Ishikawa (cell line): ENCODE results near the gene SOX1.

Experiments used
- CEBPB ChIP-seq: IDR thresholded peaks from 2 replicates; pipeline ENCODE4 v1.6.1; 2012
- CREB1 ChIP-seq: IDR thresholded peaks from 2 replicates; pipeline ENCODE4 v1.6.1; 2012; ENCODE audit warnings: low read depth
- REST ChIP-seq: IDR thresholded peaks from 2 replicates; pipeline ENCODE4 v1.6.1; 2012; ENCODE audit warnings: low read depth, mild to moderate bottlenecking

GRCh38 chr13:112062571-112063570 is 4.1 kb upstream of the SOX1 start:
- TF ChIP-seq CEBPB (no peak), CREB1 (no peak), REST (no peak)
